ENCODE data around the gene CEP170.

CEP170 gene

GRCh38 chr1:243267471-243267880 is 12.4 kb upstream of the CEP170 start:
- Histone ChIP-seq H3K4me1 (ENCODE audit: control insufficient read depth, insufficient read depth, low read length) (peaks cover 59% of the 10 kb centered on the region), H3K9me3 (replicated peaks; ENCODE audit: low read length) (no peaks in the 10 kb centered on the region), H3K27me3 (ENCODE audit: control insufficient read depth, insufficient read depth, low read length) (no peaks in the 10 kb centered on the region), H3K9ac (ENCODE audit: low read depth, low read length) (no peak overlapping the region), H3K36me3 (ENCODE audit: insufficient read depth, low read length) (peaks cover 19% of the 10 kb centered on the region), H3K4me2 (ENCODE audit: low read length) (no peak overlapping the region), H3K4me3 (ENCODE audit: low read length) (no peak overlapping the region)

DNA sequence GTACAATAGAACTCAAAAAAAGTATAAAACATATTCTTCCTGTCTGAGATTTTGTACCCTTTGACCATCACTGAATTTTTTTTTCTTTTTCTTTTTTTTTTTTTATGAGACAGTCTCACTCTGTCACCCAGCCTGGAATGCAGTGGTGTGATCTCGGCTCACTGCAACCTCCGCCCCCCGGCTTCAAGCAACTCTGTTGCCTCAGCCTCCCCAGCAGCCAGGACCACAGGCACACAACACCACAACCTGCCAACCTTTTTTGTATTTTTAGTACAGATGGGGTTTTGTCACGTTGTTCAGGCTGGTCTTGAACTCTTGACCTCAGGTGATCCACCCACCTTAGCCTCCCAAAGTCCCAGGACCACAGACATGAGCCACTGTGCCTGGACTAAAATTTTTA is 11.2 kb upstream of the CEP170 start:
- no peak overlapping the region for H3K9ac ChIP-seq (ENCODE audit: low read depth, low read length)
- peaks cover 52% of the 10 kb centered on the region for H3K4me1 ChIP-seq (ENCODE audit: control insufficient read depth, insufficient read depth, low read length)
- no peak overlapping the region for H3K4me2 ChIP-seq (ENCODE audit: low read length)

DNA sequence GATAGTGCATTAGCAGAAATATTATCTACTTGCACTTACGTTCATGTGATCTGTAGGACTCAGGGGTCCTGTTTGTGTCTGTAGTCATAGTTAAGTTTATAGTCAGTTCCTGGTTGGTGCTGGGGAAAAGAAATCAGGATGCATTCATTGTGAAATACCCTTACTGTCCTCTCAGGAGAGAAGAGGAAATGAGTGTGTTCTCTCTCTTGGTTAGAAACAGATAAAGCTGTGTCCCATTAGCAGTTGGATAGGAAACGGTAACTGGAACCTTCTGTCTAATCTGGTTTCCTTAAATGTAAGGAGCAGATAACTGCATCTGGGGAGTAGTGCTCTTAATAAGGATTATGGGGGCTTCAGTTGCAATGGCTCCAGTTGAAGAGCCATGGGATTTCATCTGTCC is 9.6 kb upstream of the CEP170 start:
- H3K4me2 ChIP-seq (ENCODE audit: low read length), result peak overlapping the region; percentile 59
- H3K27me3 ChIP-seq (ENCODE audit: control insufficient read depth, insufficient read depth, low read length), result no peaks in the 10 kb centered on the region
- no peak overlapping the region for H3K4me3 ChIP-seq (ENCODE audit: low read length)
- H3K9ac ChIP-seq (ENCODE audit: low read depth, low read length), result peak overlapping the region; percentile 5
- peaks cover 4% of the 10 kb centered on the region for H3K36me3 ChIP-seq (ENCODE audit: insufficient read depth, low read length)
- no peaks in the 10 kb centered on the region for H3K9me3 ChIP-seq (replicated peaks; ENCODE audit: low read length)
- peaks cover 58% of the 10 kb centered on the region for H3K4me1 ChIP-seq (ENCODE audit: control insufficient read depth, insufficient read depth, low read length)

More for the DNA sequence above, 11.2 kb upstream of the CEP170 start:
- Histone ChIP-seq H3K4me3 (ENCODE audit: low read length) (no peak overlapping the region), H3K9me3 (replicated peaks; ENCODE audit: low read length) (no peaks in the 10 kb centered on the region), H3K36me3 (ENCODE audit: insufficient read depth, low read length) (peaks cover 12% of the 10 kb centered on the region), H3K27me3 (ENCODE audit: control insufficient read depth, insufficient read depth, low read length) (no peaks in the 10 kb centered on the region)

DNA sequence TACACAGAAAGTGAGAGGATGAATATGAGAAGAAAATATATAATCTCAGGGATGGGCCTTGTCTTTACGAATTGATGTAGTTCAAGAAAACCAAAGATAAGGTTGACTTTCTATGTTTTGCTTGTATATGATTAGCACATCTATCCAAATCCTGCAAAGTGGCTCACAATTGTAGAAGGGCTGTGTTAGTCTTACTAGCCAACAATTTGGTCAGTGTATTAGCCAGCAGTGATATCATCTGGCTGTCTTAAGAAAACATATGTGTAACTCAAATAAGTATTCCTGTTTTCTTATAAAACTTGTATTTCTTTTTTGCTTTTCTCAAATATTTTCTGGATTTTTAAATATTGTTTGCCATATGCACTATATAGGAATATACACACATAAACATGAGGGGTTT is 6.3 kb upstream of the CEP170 start:
- H3K4me2 ChIP-seq (ENCODE audit: low read length), result no peak overlapping the region
- no peaks in the 10 kb centered on the region for H3K27me3 ChIP-seq (ENCODE audit: control insufficient read depth, insufficient read depth, low read length)
- peaks cover 44% of the 10 kb centered on the region for H3K4me1 ChIP-seq (ENCODE audit: control insufficient read depth, insufficient read depth, low read length)
- no peak overlapping the region for H3K9ac ChIP-seq (ENCODE audit: low read depth, low read length)
- H3K4me3 ChIP-seq (ENCODE audit: low read length), result no peak overlapping the region
- peaks cover 4% of the 10 kb centered on the region for H3K36me3 ChIP-seq (ENCODE audit: insufficient read depth, low read length)
- H3K9me3 ChIP-seq (replicated peaks; ENCODE audit: low read length), result no peaks in the 10 kb centered on the region

DNA sequence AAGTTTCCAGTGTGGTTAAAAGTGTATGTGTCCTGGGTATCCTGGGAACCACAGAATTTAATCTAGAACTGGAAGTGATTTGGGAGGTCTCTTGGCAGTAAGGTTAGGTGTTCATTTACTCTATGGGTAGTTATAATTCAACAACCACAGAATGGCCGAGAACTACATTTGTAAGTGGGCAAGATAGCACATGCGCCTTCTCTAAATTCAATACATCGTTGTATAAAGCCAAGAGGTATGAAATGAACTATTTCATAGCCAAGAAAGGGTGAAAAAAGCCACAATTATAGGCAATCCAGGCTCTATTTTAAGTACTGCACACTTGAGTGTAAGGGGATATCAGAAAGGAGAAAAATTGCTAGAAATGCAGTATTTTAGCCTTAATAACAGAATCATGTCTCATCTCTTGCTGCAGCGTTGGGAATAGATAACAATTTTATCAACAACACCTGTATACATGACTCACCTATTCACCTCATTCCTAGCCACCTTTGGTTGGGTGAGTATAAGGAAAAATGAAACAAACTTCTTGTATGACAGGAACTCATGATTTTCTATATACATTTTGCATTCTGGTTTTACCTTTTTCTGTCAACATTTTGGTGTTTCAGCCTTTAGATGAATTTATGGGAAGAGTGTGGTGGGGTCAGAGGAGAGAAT is 5.3 kb upstream of the CEP170 start:
- Histone ChIP-seq H3K9ac (ENCODE audit: low read depth, low read length) (no peak overlapping the region), H3K36me3 (ENCODE audit: insufficient read depth, low read length) (peaks cover 4% of the 10 kb centered on the region), H3K4me3 (ENCODE audit: low read length) (no peak overlapping the region), H3K27me3 (ENCODE audit: control insufficient read depth, insufficient read depth, low read length) (no peaks in the 10 kb centered on the region), H3K4me1 (ENCODE audit: control insufficient read depth, insufficient read depth, low read length) (peaks cover 35% of the 10 kb centered on the region), H3K9me3 (replicated peaks; ENCODE audit: low read length) (no peaks in the 10 kb centered on the region), H3K4me2 (ENCODE audit: low read length) (no peak overlapping the region)

DNA sequence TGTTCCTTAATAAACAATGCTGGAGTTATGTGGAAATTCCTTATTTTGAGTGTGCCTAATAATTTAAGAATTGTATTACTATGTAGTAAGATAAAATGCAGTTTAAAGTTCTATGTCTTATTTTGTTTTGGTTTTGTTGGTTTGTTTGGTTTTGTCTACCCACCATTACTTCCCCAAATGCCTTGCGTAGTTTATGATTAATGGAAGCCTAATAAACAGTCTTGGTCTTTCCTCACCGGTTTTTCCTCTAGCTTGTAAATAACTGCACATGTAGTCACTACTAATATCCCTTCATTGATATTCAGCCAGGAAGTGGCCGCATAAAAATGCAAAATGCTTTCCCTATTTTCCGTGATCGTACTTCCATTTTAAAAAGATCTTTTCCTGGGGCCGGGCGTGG is 3.6 kb upstream of the CEP170 start:
- Histone ChIP-seq H3K9ac (ENCODE audit: low read depth, low read length) (no peak overlapping the region), H3K36me3 (ENCODE audit: insufficient read depth, low read length) (peaks cover 4% of the 10 kb centered on the region), H3K27me3 (ENCODE audit: control insufficient read depth, insufficient read depth, low read length) (no peaks in the 10 kb centered on the region), H3K4me3 (ENCODE audit: low read length) (no peak overlapping the region), H3K4me2 (ENCODE audit: low read length) (no peak overlapping the region), H3K4me1 (ENCODE audit: control insufficient read depth, insufficient read depth, low read length) (peaks cover 19% of the 10 kb centered on the region), H3K9me3 (replicated peaks; ENCODE audit: low read length) (no peaks in the 10 kb centered on the region)

DNA sequence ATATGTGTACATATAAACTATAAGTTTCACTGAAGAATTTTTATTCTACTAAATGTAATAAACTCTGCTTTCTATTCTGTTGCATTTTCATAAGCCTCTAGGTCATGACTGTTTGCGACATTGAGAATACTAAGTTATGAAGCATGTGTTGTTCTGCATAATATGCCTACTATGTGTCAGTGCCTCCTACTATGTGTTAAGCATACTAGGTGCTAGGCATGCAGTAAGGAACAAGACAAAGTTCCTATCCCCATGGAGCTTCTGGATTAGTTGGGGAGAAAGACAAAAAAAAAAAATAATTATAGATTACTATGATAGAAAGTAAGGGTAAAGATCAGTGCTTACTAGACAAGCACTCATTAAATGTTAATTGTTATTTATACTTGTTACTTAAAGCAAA is 2.1 kb upstream of the CEP170 start:
- no peaks in the 10 kb centered on the region for H3K9me3 ChIP-seq (replicated peaks; ENCODE audit: low read length)
- H3K4me2 ChIP-seq (ENCODE audit: low read length), result peak overlapping the region; percentile 86
- H3K27me3 ChIP-seq (ENCODE audit: control insufficient read depth, insufficient read depth, low read length), result no peaks in the 10 kb centered on the region
- H3K36me3 ChIP-seq (ENCODE audit: insufficient read depth, low read length), result no peaks in the 10 kb centered on the region
- H3K4me1 ChIP-seq (ENCODE audit: control insufficient read depth, insufficient read depth, low read length), result peaks cover 16% of the 10 kb centered on the region
- peak overlapping the region; percentile 89 for H3K9ac ChIP-seq (ENCODE audit: low read depth, low read length)
- H3K4me3 ChIP-seq (ENCODE audit: low read length), result peak overlapping the region; percentile 80

DNA sequence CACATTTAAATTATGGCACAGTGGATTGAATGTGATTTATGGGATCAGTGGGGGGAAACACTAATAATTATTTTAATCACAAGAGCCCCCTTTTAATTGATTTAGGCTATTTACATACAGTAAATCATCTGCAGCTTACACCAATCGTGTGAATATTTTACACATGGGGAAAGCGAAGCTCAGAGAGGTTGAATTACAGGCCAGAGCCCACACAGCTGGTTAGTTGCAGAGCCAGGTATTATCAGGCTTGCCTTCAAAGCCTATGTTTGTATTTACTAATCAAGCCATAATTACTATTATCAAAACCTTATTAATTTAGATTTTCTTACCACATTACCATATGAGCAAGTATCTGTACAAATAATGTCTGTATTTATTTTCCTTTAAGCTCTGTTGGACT is 1.5 kb upstream of the CEP170 start:
- Histone ChIP-seq H3K4me3 (ENCODE audit: low read length) (peak overlapping the region; percentile 80), H3K4me1 (ENCODE audit: control insufficient read depth, insufficient read depth, low read length) (peaks cover 21% of the 10 kb centered on the region), H3K36me3 (ENCODE audit: insufficient read depth, low read length) (no peaks in the 10 kb centered on the region), H3K9me3 (replicated peaks; ENCODE audit: low read length) (no peaks in the 10 kb centered on the region), H3K27me3 (ENCODE audit: control insufficient read depth, insufficient read depth, low read length) (no peaks in the 10 kb centered on the region), H3K9ac (ENCODE audit: low read depth, low read length) (peak overlapping the region; percentile 89), H3K4me2 (ENCODE audit: low read length) (peak overlapping the region; percentile 86)

DNA sequence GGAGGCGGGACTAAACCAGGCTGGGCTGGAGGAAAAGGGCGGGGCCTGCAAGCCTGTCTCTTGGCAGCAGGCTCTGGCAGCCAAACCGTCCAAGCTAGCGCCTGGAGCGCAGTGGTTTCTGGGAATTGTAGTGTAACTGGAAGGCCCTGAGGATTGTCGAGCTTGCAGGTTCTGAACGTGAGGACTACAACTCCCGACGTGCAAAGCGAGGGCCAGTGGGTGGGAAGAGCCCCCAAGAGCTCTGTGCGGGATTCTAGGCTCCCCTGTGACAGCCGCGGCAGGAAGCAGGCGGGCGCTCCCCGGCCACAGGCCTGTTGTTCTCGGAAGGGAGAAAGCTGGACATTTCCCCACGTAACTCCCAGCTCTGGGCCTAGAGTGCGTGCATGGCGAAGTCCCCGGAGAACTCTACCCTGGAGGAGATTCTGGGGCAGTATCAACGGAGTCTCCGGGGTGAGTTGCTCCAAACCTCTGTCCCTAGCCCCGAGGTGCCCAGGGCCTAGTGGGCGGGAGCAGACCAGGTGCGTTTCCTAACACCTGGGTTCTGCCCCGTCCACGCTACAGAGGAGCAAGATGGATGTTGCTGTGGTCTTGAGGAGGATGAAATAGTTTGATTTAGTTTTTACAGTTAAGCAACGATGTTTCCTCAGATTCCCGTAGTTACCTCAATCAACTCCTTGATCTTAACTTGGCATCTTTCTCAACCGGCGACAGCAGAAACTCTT is 871 bp upstream of the CEP170 start, which contains the start of gene SDCCAG8:
Gene SDCCAG8 (plus strand): TSS at position 251 of the 722 bp plus-strand sequence. CDS start 133 bp downstream, at position 384.
- H3K4me1 ChIP-seq (ENCODE audit: control insufficient read depth, insufficient read depth, low read length), result peaks cover 23% of the 10 kb centered on the region
- no peaks in the 10 kb centered on the region for H3K27me3 ChIP-seq (ENCODE audit: control insufficient read depth, insufficient read depth, low read length)
- peak within 1 kb of the TSS; percentile 93 for H3K4me2 ChIP-seq (ENCODE audit: low read length)
- H3K9me3 ChIP-seq (replicated peaks; ENCODE audit: low read length), result no peaks in the 10 kb centered on the region
- peak within 1 kb of the TSS; percentile 89 for H3K9ac ChIP-seq (ENCODE audit: low read depth, low read length)
- peak within 1 kb of the TSS; percentile 98 for H3K4me3 ChIP-seq (ENCODE audit: low read length)
- H3K36me3 ChIP-seq (ENCODE audit: insufficient read depth, low read length), result no peaks in the 10 kb centered on the region

GRCh38 chr1:243254233-243254926 is 701 bp downstream of the CEP170 start:
- H3K36me3 ChIP-seq (ENCODE audit: insufficient read depth, low read length), result no peaks in the 10 kb centered on the region
- peaks cover 35% of the 10 kb centered on the region for H3K4me1 ChIP-seq (ENCODE audit: control insufficient read depth, insufficient read depth, low read length)
- H3K9me3 ChIP-seq (replicated peaks; ENCODE audit: low read length), result no peaks in the 10 kb centered on the region
- H3K9ac ChIP-seq (ENCODE audit: low read depth, low read length), result peak overlapping the region; percentile 88
- H3K4me3 ChIP-seq (ENCODE audit: low read length), result peak overlapping the region; percentile 98
- H3K4me2 ChIP-seq (ENCODE audit: low read length), result peak overlapping the region; percentile 93
- H3K27me3 ChIP-seq (ENCODE audit: control insufficient read depth, insufficient read depth, low read length), result no peaks in the 10 kb centered on the region

GRCh38 chr1:243253926-243254232 is 1.2 kb downstream of the CEP170 start:
- peaks cover 36% of the 10 kb centered on the region for H3K4me1 ChIP-seq (ENCODE audit: control insufficient read depth, insufficient read depth, low read length)
- no peaks in the 10 kb centered on the region for H3K36me3 ChIP-seq (ENCODE audit: insufficient read depth, low read length)
- H3K27me3 ChIP-seq (ENCODE audit: control insufficient read depth, insufficient read depth, low read length), result no peaks in the 10 kb centered on the region
- H3K9ac ChIP-seq (ENCODE audit: low read depth, low read length), result peak overlapping the region; percentile 88
- H3K9me3 ChIP-seq (replicated peaks; ENCODE audit: low read length), result no peaks in the 10 kb centered on the region
- peak overlapping the region; percentile 98 for H3K4me3 ChIP-seq (ENCODE audit: low read length)
- peak overlapping the region; percentile 85 for H3K4me2 ChIP-seq (ENCODE audit: low read length)

Measured in skeletal muscle satellite cell (primary cell).